GM12878 (cell line): ENCODE data around the gene SMIM22. TPM values are rescaled to one million over a fixed set of nuclear protein-coding genes. Genes with fewer than 3 reads are reported as not detected.

ENCODE experiments used
- ATAC-seq: fragments of 200-7000 bp; cut with Tn5 transposase; 3 replicates; pipeline ENCODE4 v1.9.1; 2020; ENCODE audit warnings: mild to moderate bottlenecking, moderate library complexity
- BruUV-seq: library from RNA; stranded (reverse); fragments of 400-500 nt; replicated peaks from 2 replicates; lab custom pipeline; 2021; lab: Mats Ljungman, UMichigan
- CTCF ChIA-PET: fragments of 300-600 bp; sonication (Branson Sonifier 250); formaldehyde crosslinking; extraction: SDS; loops from one replicate; lab custom pipeline; 2021; ENCODE audit warnings: inconsistent platforms; lab: Yijun Ruan, JAX
- POLR2A ChIA-PET: fragments of 350-600 bp; formaldehyde crosslinking; extraction: SDS; loops from one replicate; lab custom pipeline; 2021; ENCODE audit warnings: inconsistent platforms; lab: Charles Lee
- RAD21 ChIA-PET: fragments of 300-600 bp; sonication (Branson Sonifier 250); formaldehyde crosslinking; loops from one replicate; lab custom pipeline; 2023; ENCODE audit warnings: antibody characterized with exemption; ENCODE audit not compliant: unreplicated experiment; lab: Charles Lee
- SMC1A ChIA-PET: fragments of 300-600 bp; sonication (Branson Sonifier 250); formaldehyde crosslinking; loops from one replicate; lab custom pipeline; 2023; ENCODE audit not compliant: unreplicated experiment, uncharacterized antibody; lab: Charles Lee
- DNase-seq: peaks from one replicate; pipeline ENCODE4 v3.0.0-alpha.2; 2011; ENCODE audit warnings: low read depth, low spot score
- FAIRE-seq: peaks from 3 replicates; lab custom pipeline; 2011; peaks lifted over from hg19 to GRCh38; lab: Jason Lieb, UNC
- H2AFZ ChIP-seq: 2 replicates; pipeline ENCODE4 v1.6.0; 2011; ENCODE audit warnings: low read depth, low read length, control low read depth; ENCODE audit not compliant: control insufficient read depth
- H3K27ac ChIP-seq: 2 replicates; pipeline ENCODE4 v1.5.1; 2011; ENCODE audit warnings: control low read depth; ENCODE audit not compliant: control insufficient read depth, insufficient read depth
- H3K27me3 ChIP-seq, 2 experiments: replicated peaks in 1 of 2; 2 replicates each; pipeline versions ENCODE4 v1.6.0 to v1.6.1; 2011; ENCODE audit warnings: low read length in 1 of 2; ENCODE audit not compliant: control insufficient read depth in 2 of 2, insufficient read depth in 2 of 2
- H3K36me3 ChIP-seq, 2 experiments: 2 replicates each; pipeline ENCODE4 v1.5.1; 2011; ENCODE audit warnings: low read length in 1 of 2; ENCODE audit not compliant: control insufficient read depth in 2 of 2, insufficient read depth in 2 of 2
- H3K4me1 ChIP-seq: 2 replicates; pipeline ENCODE4 v1.6.1; 2011; ENCODE audit warnings: mild to moderate bottlenecking, low read length, moderate library complexity, mixed read lengths; ENCODE audit not compliant: control insufficient read depth, insufficient read depth
- H3K4me2 ChIP-seq: 2 replicates; pipeline ENCODE4 v1.6.0; 2011; ENCODE audit warnings: control low read depth; ENCODE audit not compliant: control insufficient read depth, insufficient read depth
- H3K4me3 ChIP-seq: fragments of 200-600 bp; sonication (generic); 2 replicates; pipeline ENCODE4 v1.5.1; 2016
- H3K79me2 ChIP-seq: 2 replicates; pipeline ENCODE4 v1.6.0; 2011; ENCODE audit warnings: low read length; ENCODE audit not compliant: control insufficient read depth, insufficient read depth
- H3K9ac ChIP-seq: 2 replicates; pipeline ENCODE4 v1.8.0; 2011; ENCODE audit warnings: low read length, control low read depth, mixed read lengths; ENCODE audit not compliant: control insufficient read depth, insufficient read depth
- H3K9me3 ChIP-seq: replicated peaks from 3 replicates; pipeline ENCODE4 v1.5.1; 2011; ENCODE audit warnings: mild to moderate bottlenecking, low read length; ENCODE audit not compliant: control insufficient read depth, insufficient read depth
- H4K20me1 ChIP-seq: 2 replicates; pipeline ENCODE4 v1.6.0; 2011; ENCODE audit not compliant: control insufficient read depth, insufficient read depth
- DPF2 ChIP-seq: fragments of 450-650 bp; IDR thresholded peaks from 2 replicates; pipeline ENCODE4 v1.6.1; 2017; ENCODE audit warnings: mild to moderate bottlenecking
- ESRRA ChIP-seq: IDR thresholded peaks from 2 replicates; pipeline ENCODE4 v1.6.1; 2012; ENCODE audit warnings: mild to moderate bottlenecking, low read length, improper control_type of control experiment
- ETV6 ChIP-seq, 2 experiments: fragments of 450-650 bp in 1 of 2; IDR thresholded peaks in 1 of 2; conservative IDR thresholded peaks in 1 of 2; 2 replicates each; pipeline ENCODE4 v1.6.1; 2014; ENCODE audit warnings: antibody characterized with exemption in 1 of 2, borderline replicate concordance in 1 of 2, low read depth in 1 of 2, mild to moderate bottlenecking in 1 of 2, moderate library complexity in 1 of 2
- KAT2A ChIP-seq: conservative IDR thresholded peaks from 2 replicates; pipeline ENCODE4 v1.6.1; 2011; ENCODE audit warnings: low read depth, low read length; ENCODE audit not compliant: control insufficient read depth
- NFXL1 ChIP-seq: fragments of 450-650 bp; IDR thresholded peaks from 2 replicates; pipeline ENCODE4 v1.6.1; 2017; ENCODE audit warnings: antibody characterized with exemption, mild to moderate bottlenecking, borderline replicate concordance
- NR2C2 ChIP-seq: IDR thresholded peaks from 2 replicates; pipeline ENCODE4 v1.6.1; 2011; ENCODE audit warnings: borderline replicate concordance, low read depth; ENCODE audit not compliant: control insufficient read depth, insufficient read length
- PKNOX1 ChIP-seq: fragments of 450-650 bp; IDR thresholded peaks from 2 replicates; pipeline ENCODE4 v1.6.1; 2016; ENCODE audit warnings: mild to moderate bottlenecking
- RAD21 ChIP-seq: IDR thresholded peaks from 2 replicates; pipeline ENCODE4 v1.6.1; 2011; ENCODE audit warnings: mild to moderate bottlenecking, low read depth, low read length, moderate library complexity; ENCODE audit not compliant: insufficient read depth
- SMAD5 ChIP-seq: IDR thresholded peaks from 2 replicates; pipeline ENCODE4 v1.6.1; 2016; ENCODE audit warnings: antibody characterized with exemption, low read depth
- TCF12 ChIP-seq: IDR thresholded peaks from 2 replicates; pipeline ENCODE4 v1.6.1; 2011; ENCODE audit warnings: low read depth, mild to moderate bottlenecking, low read length
- ZBTB11 ChIP-seq: fragments of 450-650 bp; formaldehyde crosslinking; IDR thresholded peaks from 2 replicates; pipeline ENCODE4 v1.5.0; 2022; ENCODE audit warnings: mild to moderate bottlenecking, missing genetic modification characterization
- ZNF622 ChIP-seq: fragments of 450-650 bp; IDR thresholded peaks from 2 replicates; pipeline ENCODE4 v1.6.1; 2017; ENCODE audit warnings: mild to moderate bottlenecking, inconsistent platforms
- WGBS: methylation state at CpG from one replicate; pipeline ENCODE4 v1.1.6; 2016; ENCODE audit warnings: low lambda C conversion rate; ENCODE audit not compliant: insufficient replicate concordance, insufficient coverage; ENCODE audit errors: missing lambda C conversion rate; 5-methylcytosine and 5-hydroxymethylcytosine counted together
- in situ Hi-C: fragments of 300-500 bp; cut with MboI; formaldehyde crosslinking; loops from 9 replicates; pipeline ENCODE4 v1.14.3; 2018; ENCODE audit warnings: mixed read lengths
- intact Hi-C: fragments of 100-400 bp; cut with micrococcal nuclease; formaldehyde crosslinking; loops from one replicate; pipeline ENCODE4 v1.14.2; 2022; ENCODE audit not compliant: unreplicated experiment
- polyA plus RNA-seq, 11 experiments: library from polyadenylated mRNA; depleted of rRNA in 4 of 11; unstranded in 6 of 11; stranded (reverse) in 5 of 11; fragments of >200 nt; fragmentation: Nextera tagmentation in 4 of 11; fragmentation: Illumina TruSeq in 1 of 11; extraction: Ambion mirVana in 4 of 11; extraction: Trizol in 1 of 11; gene quantifications; 1 replicate in 1 of 11; 2 replicates in 10 of 11; pipeline versions ENCODE4 v1.2.1 to v1.2.3, GENCODE V29; 2011 to 2016; ENCODE audit warnings: inconsistent platforms in 2 of 11, missing spikeins in 2 of 11, low read depth in 1 of 11
- total RNA-seq, 4 experiments: library from RNA; depleted of rRNA in 3 of 4; stranded (reverse); fragments of >200 nt in 3 of 4; fragmentation: Illumina TruSeq in 1 of 4; extraction: Trizol in 1 of 4; gene quantifications; 2 replicates each; pipeline versions ENCODE4 v1.2.1 to v1.2.3, GENCODE V29; 2013 to 2021

Gene SMIM22
- total and polyA plus RNA-seq, 10 of the 15 experiments (the other 5 are each of a cell fraction or from before 2014, with no cell fraction given) = 0.83 TPM; not detected in 9

- H3K4me3 ChIP-seq = no peak overlapping the region
- ChIA-PET SMC1A (no interaction called here), CTCF (no interaction called here), RAD21 (no interaction called here), POLR2A (no interaction called here)
- no peak for FAIRE-seq
- H3K27me3 ChIP-seq = no peaks in the 10 kb centered on the region
- intact Hi-C loops = no loop called here
- no peaks in the 10 kb centered on the region for H3K4me1 ChIP-seq
- no peak for ATAC-seq
- no peaks in the 10 kb centered on the region for H3K36me3 ChIP-seq
- no peak for TF ChIP-seq ESRRA
- no peak for TF ChIP-seq RAD21
- no peak for TF ChIP-seq ETV6 (conservative IDR thresholded peaks at IDR 0.05 in 1 of 2, IDR thresholded peaks at IDR 0.05 in 1 of 2; ENCODE audit: borderline replicate concordance in 1 of 2, low read depth in 1 of 2)
- no peak for TF ChIP-seq ZBTB11
- no peak for TF ChIP-seq ZNF622
- no peak for TF ChIP-seq DPF2
- TF ChIP-seq SMAD5 = no peak
- TF ChIP-seq KAT2A = no peak
- no peak for TF ChIP-seq NR2C2
- no peak for TF ChIP-seq NFXL1
- TF ChIP-seq TCF12 = no peak
- no peak for TF ChIP-seq PKNOX1
- H4K20me1 ChIP-seq = no peaks in the 10 kb centered on the region
- H3K4me2 ChIP-seq = no peak overlapping the region
- no peaks in the 10 kb centered on the region for H3K79me2 ChIP-seq
- H2AFZ ChIP-seq = no peak overlapping the region
- no peak overlapping the region for H3K9ac ChIP-seq
- in situ Hi-C loops = no loop called here
- DNase-seq = no peak
- WGBS = 54% methylated on average over 5 of the region's 5 CpGs
- no TSS peak for BruUV-seq
- no peak overlapping the region for H3K27ac ChIP-seq
- H3K9me3 ChIP-seq = no peaks in the 10 kb centered on the region
Measured at GRCh38 chr16:4778050-4778392, 17.1 kb upstream of the SMIM22 start.
